Erythroblast (primary cell): ENCODE results near the gene CDYL2.

ENCODE experiments used
- GATA1 ChIP-seq: IDR thresholded peaks from 2 replicates; pipeline ENCODE4 v1.6.1; 2011; ENCODE audit warnings: low read depth, mild to moderate bottlenecking, control low read depth, low read length, moderate library complexity
- POLR2A ChIP-seq: IDR thresholded peaks from 2 replicates; pipeline ENCODE4 v1.6.1; 2011; ENCODE audit warnings: mild to moderate bottlenecking, low read length

GRCh38 chr16:80844395-80844794, 40.0 kb upstream of the CDYL2 start:
- TF ChIP-seq POLR2A (no peak), GATA1 (no peak)
